Measurements from ENCODE around the gene MAMLD1. TPM values are rescaled to one million over a fixed set of nuclear protein-coding genes. Genes with fewer than 3 reads are reported as not detected.

MAMLD1 gene
- total RNA-seq, 2 donors from 2014 or later, result 7.9 to 8.3 TPM

GRCh38 chrX:150456941-150457340, 93.8 kb downstream of the MAMLD1 start:
- DNase-seq (ENCODE audit: low spot score), result no peak
- no peaks in the 10 kb centered on the region for H3K27me3 ChIP-seq (replicated peaks; ENCODE audit: insufficient read depth)
- ATAC-seq (ENCODE audit: insufficient number of reproducible peaks, low FRiP score, low read depth), result no peak
- H3K27ac ChIP-seq, result no peak overlapping the region
- no peaks in the 10 kb centered on the region for H3K4me1 ChIP-seq (ENCODE audit: control insufficient read depth in 1 of 2, low read depth in 2 of 2)
- no peaks in the 10 kb centered on the region for H3K36me3 ChIP-seq
- H3K4me3 ChIP-seq, result no peak overlapping the region
- no peak for TF ChIP-seq CTCF (IDR thresholded peaks at IDR 0.05)
- no peaks in the 10 kb centered on the region for H3K9me3 ChIP-seq

GRCh38 chrX:150459196-150459595, 96.1 kb downstream of the MAMLD1 start:
- Histone ChIP-seq H3K9me3 (no peaks in the 10 kb centered on the region), H3K4me1 (ENCODE audit: control insufficient read depth in 1 of 2, low read depth in 2 of 2) (no peaks in the 10 kb centered on the region), H3K27me3 (replicated peaks; ENCODE audit: insufficient read depth) (no peaks in the 10 kb centered on the region), H3K4me3 (no peak overlapping the region), H3K36me3 (no peaks in the 10 kb centered on the region), H3K27ac (no peak overlapping the region)
- TF ChIP-seq CTCF (IDR thresholded peaks at IDR 0.05), result no peak
- ATAC-seq (ENCODE audit: insufficient number of reproducible peaks, low FRiP score, low read depth) (no peak), DNase-seq (ENCODE audit: low spot score) (no peak)

GRCh38 chrX:150460063-150460462, 96.9 kb downstream of the MAMLD1 start:
- TF ChIP-seq CTCF (IDR thresholded peaks at IDR 0.05), result no peak
- Histone ChIP-seq H3K27me3 (replicated peaks; ENCODE audit: insufficient read depth) (no peaks in the 10 kb centered on the region), H3K36me3 (no peaks in the 10 kb centered on the region), H3K27ac (no peak overlapping the region), H3K4me1 (ENCODE audit: control insufficient read depth in 1 of 2, low read depth in 2 of 2) (no peaks in the 10 kb centered on the region), H3K4me3 (no peak overlapping the region), H3K9me3 (no peaks in the 10 kb centered on the region)
- ATAC-seq (ENCODE audit: insufficient number of reproducible peaks, low FRiP score, low read depth), result no peak
- no peak for DNase-seq (ENCODE audit: low spot score)

- no peak overlapping the region for H3K27ac ChIP-seq
- ATAC-seq (ENCODE audit: insufficient number of reproducible peaks, low FRiP score, low read depth), result no peak
- no peaks in the 10 kb centered on the region for H3K4me1 ChIP-seq (ENCODE audit: control insufficient read depth in 1 of 2, low read depth in 2 of 2)
- no peaks in the 10 kb centered on the region for H3K27me3 ChIP-seq (replicated peaks; ENCODE audit: insufficient read depth)
- no peak overlapping the region for H3K4me3 ChIP-seq
- DNase-seq (ENCODE audit: low spot score), result no peak
- TF ChIP-seq CTCF (IDR thresholded peaks at IDR 0.05), result no peak
- H3K36me3 ChIP-seq, result no peaks in the 10 kb centered on the region
- H3K9me3 ChIP-seq, result no peaks in the 10 kb centered on the region
Observed at GRCh38 chrX:150460781-150461180, 97.7 kb downstream of the MAMLD1 start.

- DNase-seq (ENCODE audit: low spot score) (no peak), ATAC-seq (ENCODE audit: insufficient number of reproducible peaks, low FRiP score, low read depth) (no peak)
- Histone ChIP-seq H3K9me3 (no peaks in the 10 kb centered on the region), H3K36me3 (no peaks in the 10 kb centered on the region), H3K27me3 (replicated peaks; ENCODE audit: insufficient read depth) (no peaks in the 10 kb centered on the region), H3K4me3 (no peak overlapping the region), H3K4me1 (ENCODE audit: control insufficient read depth in 1 of 2, low read depth in 2 of 2) (no peaks in the 10 kb centered on the region), H3K27ac (no peak overlapping the region)
- no peak for TF ChIP-seq CTCF (IDR thresholded peaks at IDR 0.05)
Observed at GRCh38 chrX:150463566-150463965, 100.4 kb downstream of the MAMLD1 start.

All from thoracic aorta (tissue), 2 donors.